Naive B cell (primary cell): ENCODE measurements around the gene AGFG2. TPM values are rescaled to one million over a fixed set of nuclear protein-coding genes. Genes with fewer than 3 reads are reported as not detected.

Experiments used
- ATAC-seq, 2 donors: fragments of 150-1000 bp; cut with Tn5 transposase; 2 replicates each; pipeline ENCODE4 v1.10.0; 2021; ENCODE audit warnings: low read depth in 2 of 2, mild to moderate bottlenecking in 2 of 2, moderate library complexity in 2 of 2
- DNase-seq: peaks from one replicate; pipeline ENCODE4 v3.0.0; 2022
- H3K27ac Mint-ChIP-seq, 6 donors: one replicate each; pipeline ENCODE4 v1.8.0; 2020 to 2022; ENCODE audit warnings: mild to moderate bottlenecking in 6 of 6, mixed read lengths in 6 of 6, moderate library complexity in 5 of 6, inconsistent platforms in 2 of 6
- H3K27me3 Mint-ChIP-seq, 3 donors: one replicate each; pipeline ENCODE4 v1.8.0; 2021 to 2022; ENCODE audit warnings: mixed read lengths in 3 of 3, mild to moderate bottlenecking in 1 of 3
- H3K36me3 Mint-ChIP-seq, 2 donors: one replicate each; pipeline ENCODE4 v1.8.0; 2020 to 2022; ENCODE audit warnings: mixed read lengths in 2 of 2, inconsistent platforms in 1 of 2, mild to moderate bottlenecking in 1 of 2
- H3K4me1 Mint-ChIP-seq, 3 donors: one replicate each; pipeline ENCODE4 v1.8.0; 2020 to 2022; ENCODE audit warnings: mixed read lengths in 3 of 3, inconsistent platforms in 1 of 3, mild to moderate bottlenecking in 1 of 3, moderate library complexity in 1 of 3
- H3K4me3 Mint-ChIP-seq, 8 donors: one replicate each; pipeline ENCODE4 v1.8.0; 2020 to 2022; ENCODE audit warnings: mild to moderate bottlenecking in 8 of 8, mixed read lengths in 8 of 8, moderate library complexity in 8 of 8, inconsistent platforms in 2 of 8
- H3K9me3 Mint-ChIP-seq, 7 donors: one replicate each; pipeline ENCODE4 v1.8.0; 2020 to 2022; ENCODE audit warnings: mixed read lengths in 7 of 7, mild to moderate bottlenecking in 5 of 7, inconsistent platforms in 2 of 7, moderate library complexity in 1 of 7
- polyA plus RNA-seq, 6 donors: library from polyadenylated mRNA; unstranded; fragments of 300-500 nt; fragmentation: Illumina TruSeq; gene quantifications; one replicate each; pipeline ENCODE4 v1.2.3, GENCODE V29; 2021; ENCODE audit warnings: low read depth in 6 of 6

AGFG2 gene
- polyA plus RNA-seq, 6 donors from 2014 or later = 3.1 to 5.9 (median 4.1) TPM; not detected in 1

DNA sequence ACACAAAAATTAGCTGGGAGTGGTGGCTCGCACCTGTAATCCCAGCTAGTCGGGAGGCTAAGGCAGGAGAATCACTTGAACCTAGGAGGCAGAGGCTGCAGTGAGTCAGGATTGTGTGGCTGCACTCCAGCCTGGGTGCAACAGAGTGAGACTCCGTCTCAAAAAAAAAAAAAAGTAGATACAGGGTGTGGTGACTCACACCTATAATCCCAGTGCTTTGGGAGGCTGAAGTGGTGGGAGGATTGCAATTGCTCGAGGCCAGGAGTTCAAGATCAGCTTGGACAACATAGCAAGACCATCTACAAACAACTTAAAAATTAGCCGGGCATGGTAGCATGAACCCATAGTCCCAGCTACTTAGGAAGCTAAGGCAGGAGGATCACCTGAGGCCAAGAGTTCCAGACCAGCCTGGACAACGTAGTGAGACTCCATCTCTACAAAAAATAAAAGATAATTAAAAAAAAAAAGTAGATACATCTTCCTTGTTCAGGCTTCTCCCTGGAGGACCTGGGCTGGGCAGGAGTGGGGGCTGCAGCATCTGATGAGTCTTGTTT is 75.4 kb downstream of the AGFG2 start:
- Mint-ChIP-seq H3K4me1 (peaks cover 14 to 27% (median 20%) of the 10 kb centered on the region in 3 donors), H3K27me3 (no peaks in the 10 kb centered on the region), H3K9me3 (no peaks in the 10 kb centered on the region), H3K4me3 (peak overlapping the region in 1 of 8 donors; percentile 16), H3K27ac (no peak overlapping the region), H3K36me3 (no peaks in the 10 kb centered on the region)
- ATAC-seq = no peak
- DNase-seq = no peak

Other genes with a start within 250 kb of the AGFG2 start
- 10 to 100 TPM in 1 of 6 donors, 1 to 10 TPM in 5; 5.0 to 10.3 (median 8.5) TPM for gene SPDYE3, start 231.5 kb upstream of the AGFG2 start, polyA plus RNA-seq
- 10 to 100 TPM in 2 of 6 donors, 1 to 10 TPM in 4; 3.5 to 28.7 (median 7.0) TPM for gene PILRB, start 181.1 kb upstream of the AGFG2 start, polyA plus RNA-seq
- 1 to 10 TPM in 1 of 6 donors, under 1 TPM in 4, not detected in 1; 0.53 to 1.8 (median 0.53) TPM for gene PILRA, start 165.7 kb upstream of the AGFG2 start, polyA plus RNA-seq
- gene ZCWPW1, start 110.5 kb upstream of the AGFG2 start, polyA plus RNA-seq = 10 to 100 TPM in 5 of 6 donors, 1 to 10 TPM in 1; 9.4 to 24.9 (median 13.3) TPM
- 10 to 100 TPM; 10.9 to 24.6 (median 19.5) TPM for gene MEPCE, start 109.4 kb upstream of the AGFG2 start, polyA plus RNA-seq
- gene PPP1R35, start 102.7 kb upstream of the AGFG2 start, polyA plus RNA-seq = 10 to 100 TPM; 21.8 to 46.8 (median 27.5) TPM
- gene SPACDR, start 74.9 kb upstream of the AGFG2 start, polyA plus RNA-seq = under 1 TPM in 1 of 6 donors, not detected in 5; 0.45 TPM
- gene TSC22D4, start 60.0 kb upstream of the AGFG2 start, polyA plus RNA-seq = 10 to 100 TPM; 17.5 to 23.6 (median 20.7) TPM
- not detected for gene NYAP1, start 55.3 kb upstream of the AGFG2 start, polyA plus RNA-seq
- not detected for gene SAP25, start 34.7 kb downstream of the AGFG2 start, polyA plus RNA-seq
- gene LRCH4, start 46.9 kb downstream of the AGFG2 start, polyA plus RNA-seq = 100 to 1,000 TPM in 4 of 6 donors, 10 to 100 TPM in 2; 81.4 to 172 (median 106) TPM
- gene FBXO24, start 47.1 kb downstream of the AGFG2 start, polyA plus RNA-seq = 1 to 10 TPM in 2 of 6 donors, under 1 TPM in 3, not detected in 1; 0.13 to 1.7 (median 0.89) TPM
- 1 to 10 TPM in 1 of 6 donors, under 1 TPM in 4, not detected in 1; 0.23 to 1.1 (median 0.86) TPM for gene PCOLCE, start 63.2 kb downstream of the AGFG2 start, polyA plus RNA-seq
- gene MOSPD3, start 73.3 kb downstream of the AGFG2 start, polyA plus RNA-seq = 10 to 100 TPM in 5 of 6 donors, 1 to 10 TPM in 1; 7.7 to 18.2 (median 13.1) TPM
- gene TFR2, start 102.3 kb downstream of the AGFG2 start, polyA plus RNA-seq = 1 to 10 TPM in 1 of 6 donors, under 1 TPM in 3, not detected in 2; 0.58 to 1.3 (median 0.65) TPM
- not detected for gene ACTL6B, start 117.2 kb downstream of the AGFG2 start, polyA plus RNA-seq
- 10 to 100 TPM; 46.2 to 65.4 (median 56.2) TPM for gene GNB2, start 134.5 kb downstream of the AGFG2 start, polyA plus RNA-seq
- 1 to 10 TPM in 4 of 6 donors, under 1 TPM in 2; 0.69 to 2.9 (median 1.2) TPM for gene GIGYF1, start 155.0 kb downstream of the AGFG2 start, polyA plus RNA-seq
- 10 to 100 TPM; 25.3 to 41.0 (median 34.6) TPM for gene POP7, start 166.9 kb downstream of the AGFG2 start, polyA plus RNA-seq
- not detected for gene EPO, start 181.3 kb downstream of the AGFG2 start, polyA plus RNA-seq
- not detected for gene ZAN, start 194.4 kb downstream of the AGFG2 start, polyA plus RNA-seq